Upper lobe of right lung (tissue), 1 donor: ENCODE results near the gene AFP. TPM values are rescaled to one million over a fixed set of nuclear protein-coding genes. Genes with fewer than 3 reads are reported as not detected.

Experiments used
- ATAC-seq: fragments of 200-7000 bp; cut with Tn5 transposase; one replicate; pipeline ENCODE4 v1.9.1; 2020; ENCODE audit warnings: mild to moderate bottlenecking, moderate library complexity
- DNase-seq: peaks from one replicate; pipeline ENCODE4 v3.0.0-alpha.2; 2020
- H3K27ac ChIP-seq: fragments of 200-600 bp; one replicate; pipeline ENCODE4 v1.8.0; 2022
- H3K27me3 ChIP-seq: fragments of 200-600 bp; one replicate; pipeline ENCODE4 v1.8.0; 2022; ENCODE audit warnings: mild to moderate bottlenecking
- H3K36me3 ChIP-seq: fragments of 200-600 bp; one replicate; pipeline ENCODE4 v1.8.0; 2022
- H3K4me1 ChIP-seq: fragments of 200-600 bp; one replicate; pipeline ENCODE4 v1.8.0; 2022
- H3K4me3 ChIP-seq: fragments of 200-600 bp; one replicate; pipeline ENCODE4 v1.8.0; 2022; ENCODE audit warnings: mild to moderate bottlenecking
- H3K9me3 ChIP-seq: fragments of 200-600 bp; one replicate; pipeline ENCODE4 v1.8.0; 2022
- intact Hi-C: fragments of 100-400 bp; cut with DNase I; formaldehyde crosslinking; loops from one replicate; pipeline ENCODE4 v1.11.0; 2022
- total RNA-seq: library from RNA; stranded (reverse); fragmentation: NEBNext Ultra II Directional; extraction: Animal tissue kit (Norgen Biotek cat#: 25700); gene quantifications from one replicate; pipeline ENCODE4 v1.2.1, GENCODE V29; 2021
- TF ChIP-seq, protein P1 (sequence below): fragments of 200-600 bp; IDR thresholded peaks from one replicate; pipeline ENCODE4 v1.8.0; 2022; ENCODE audit warnings: antibody characterized with exemption
- donor health status: DM: no; HTN: yes; CAD: no; lungs with severe emphysema.

Gene AFP
- total RNA-seq, 1 donor from 2014 or later, result not detected

DNA sequence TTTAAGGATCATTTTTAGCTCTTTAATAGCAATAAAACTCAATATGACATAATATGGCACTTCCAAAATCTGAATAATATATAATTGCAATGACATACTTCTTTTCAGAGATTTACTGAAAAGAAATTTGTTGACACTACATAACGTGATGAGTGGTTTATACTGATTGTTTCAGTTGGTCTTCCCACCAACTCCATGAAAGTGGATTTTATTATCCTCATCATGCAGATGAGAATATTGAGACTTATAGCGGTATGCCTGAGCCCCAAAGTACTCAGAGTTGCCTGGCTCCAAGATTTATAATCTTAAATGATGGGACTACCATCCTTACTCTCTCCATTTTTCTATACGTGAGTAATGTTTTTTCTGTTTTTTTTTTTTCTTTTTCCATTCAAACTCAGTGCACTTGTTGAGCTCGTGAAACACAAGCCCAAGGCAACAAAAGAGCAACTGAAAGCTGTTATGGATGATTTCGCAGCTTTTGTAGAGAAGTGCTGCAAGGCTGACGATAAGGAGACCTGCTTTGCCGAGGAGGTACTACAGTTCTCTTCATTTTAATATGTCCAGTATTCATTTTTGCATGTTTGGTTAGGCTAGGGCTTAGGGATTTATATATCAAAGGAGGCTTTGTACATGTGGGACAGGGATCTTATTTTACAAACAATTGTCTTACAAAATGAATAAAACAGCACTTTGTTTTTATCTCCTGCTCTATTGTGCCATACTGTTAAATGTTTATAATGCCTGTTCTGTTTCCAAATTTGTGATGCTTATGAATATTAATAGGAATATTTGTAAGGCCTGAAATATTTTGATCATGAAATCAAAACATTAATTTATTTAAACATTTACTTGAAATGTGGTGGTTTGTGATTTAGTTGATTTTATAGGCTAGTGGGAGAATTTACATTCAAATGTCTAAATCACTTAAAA is 16.6 kb upstream of the AFP start:
- ATAC-seq, result no peak

DNA sequence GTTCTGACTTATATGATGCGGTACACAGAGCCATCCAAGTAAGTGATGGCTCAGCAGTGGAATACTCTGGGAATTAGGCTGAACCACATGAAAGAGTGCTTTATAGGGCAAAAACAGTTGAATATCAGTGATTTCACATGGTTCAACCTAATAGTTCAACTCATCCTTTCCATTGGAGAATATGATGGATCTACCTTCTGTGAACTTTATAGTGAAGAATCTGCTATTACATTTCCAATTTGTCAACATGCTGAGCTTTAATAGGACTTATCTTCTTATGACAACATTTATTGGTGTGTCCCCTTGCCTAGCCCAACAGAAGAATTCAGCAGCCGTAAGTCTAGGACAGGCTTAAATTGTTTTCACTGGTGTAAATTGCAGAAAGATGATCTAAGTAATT is 15.4 kb upstream of the AFP start:
- H3K4me1 ChIP-seq, result no peaks in the 10 kb centered on the region
- no peak overlapping the region for H3K27ac ChIP-seq
- DNase-seq (no peak), ATAC-seq (no peak)
- H3K27me3 ChIP-seq, result no peaks in the 10 kb centered on the region
- no peaks in the 10 kb centered on the region for H3K9me3 ChIP-seq
- TF ChIP-seq, protein P1, sequence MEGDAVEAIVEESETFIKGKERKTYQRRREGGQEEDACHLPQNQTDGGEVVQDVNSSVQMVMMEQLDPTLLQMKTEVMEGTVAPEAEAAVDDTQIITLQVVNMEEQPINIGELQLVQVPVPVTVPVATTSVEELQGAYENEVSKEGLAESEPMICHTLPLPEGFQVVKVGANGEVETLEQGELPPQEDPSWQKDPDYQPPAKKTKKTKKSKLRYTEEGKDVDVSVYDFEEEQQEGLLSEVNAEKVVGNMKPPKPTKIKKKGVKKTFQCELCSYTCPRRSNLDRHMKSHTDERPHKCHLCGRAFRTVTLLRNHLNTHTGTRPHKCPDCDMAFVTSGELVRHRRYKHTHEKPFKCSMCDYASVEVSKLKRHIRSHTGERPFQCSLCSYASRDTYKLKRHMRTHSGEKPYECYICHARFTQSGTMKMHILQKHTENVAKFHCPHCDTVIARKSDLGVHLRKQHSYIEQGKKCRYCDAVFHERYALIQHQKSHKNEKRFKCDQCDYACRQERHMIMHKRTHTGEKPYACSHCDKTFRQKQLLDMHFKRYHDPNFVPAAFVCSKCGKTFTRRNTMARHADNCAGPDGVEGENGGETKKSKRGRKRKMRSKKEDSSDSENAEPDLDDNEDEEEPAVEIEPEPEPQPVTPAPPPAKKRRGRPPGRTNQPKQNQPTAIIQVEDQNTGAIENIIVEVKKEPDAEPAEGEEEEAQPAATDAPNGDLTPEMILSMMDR, result no peak
- H3K36me3 ChIP-seq, result no peaks in the 10 kb centered on the region
- intact Hi-C loops, result no loop called here
- H3K4me3 ChIP-seq, result no peak overlapping the region

More for the DNA sequence above, 16.6 kb upstream of the AFP start:
- intact Hi-C loops, result no loop called here
- no peaks in the 10 kb centered on the region for H3K4me1 ChIP-seq
- TF ChIP-seq, protein P1, result no peak
- H3K36me3 ChIP-seq, result no peaks in the 10 kb centered on the region
- H3K27me3 ChIP-seq, result no peaks in the 10 kb centered on the region
- no peak for DNase-seq
- H3K27ac ChIP-seq, result no peak overlapping the region
- no peaks in the 10 kb centered on the region for H3K9me3 ChIP-seq
- H3K4me3 ChIP-seq, result no peak overlapping the region

DNA sequence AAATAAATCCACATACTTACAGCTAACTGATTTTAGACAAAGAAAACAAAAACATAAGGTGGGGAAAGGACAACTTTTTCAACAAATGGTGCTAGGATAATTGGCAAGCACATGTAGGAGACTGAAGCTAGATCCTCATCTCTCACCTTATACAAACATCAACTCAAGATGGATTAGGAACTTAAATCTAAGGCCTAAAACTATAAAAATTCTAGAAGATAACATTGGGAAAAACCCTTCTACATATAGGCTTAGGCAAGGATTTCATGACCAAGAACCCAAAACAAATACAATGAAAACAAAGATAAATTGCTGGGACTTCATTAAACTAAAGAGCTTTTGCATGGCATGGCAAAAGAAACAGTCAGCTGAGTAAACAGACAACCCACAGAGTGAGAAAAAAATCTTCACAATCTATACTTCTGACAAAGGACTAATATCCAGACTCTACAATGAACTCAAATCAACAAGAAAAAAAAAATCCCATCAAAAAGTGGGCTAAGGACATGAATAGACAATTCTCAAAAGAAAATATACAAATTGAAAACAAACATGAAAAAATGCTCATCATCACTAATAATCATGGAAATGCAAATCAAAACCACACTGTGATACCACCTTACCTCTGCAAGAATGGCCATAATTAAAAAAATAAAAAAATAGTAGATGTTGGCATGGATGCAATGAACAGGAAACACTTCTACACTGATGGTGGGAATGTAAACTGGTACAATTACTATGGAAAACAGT is 14.1 kb upstream of the AFP start:
- no peak overlapping the region for H3K4me3 ChIP-seq
- no peaks in the 10 kb centered on the region for H3K36me3 ChIP-seq
- no peak for ATAC-seq
- no peaks in the 10 kb centered on the region for H3K9me3 ChIP-seq
- no peaks in the 10 kb centered on the region for H3K4me1 ChIP-seq
- TF ChIP-seq, protein P1, result no peak
- H3K27ac ChIP-seq, result no peak overlapping the region
- intact Hi-C loops, result no loop called here
- DNase-seq, result no peak
- no peaks in the 10 kb centered on the region for H3K27me3 ChIP-seq

DNA sequence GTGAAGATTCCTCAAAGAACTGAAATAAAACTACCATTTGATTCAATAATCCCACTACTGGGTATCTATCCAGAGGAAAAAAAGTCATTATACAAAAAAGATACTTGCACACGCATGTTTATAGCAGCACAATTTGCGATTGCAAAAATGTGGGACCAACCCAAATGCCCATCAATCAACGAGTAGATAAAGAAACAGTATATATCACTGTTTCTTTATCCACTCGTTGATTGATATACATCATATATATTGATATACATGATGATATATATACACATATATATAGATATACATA is 13.6 kb upstream of the AFP start:
- Histone ChIP-seq H3K27me3 (no peaks in the 10 kb centered on the region), H3K27ac (no peak overlapping the region), H3K4me1 (no peaks in the 10 kb centered on the region), H3K4me3 (no peak overlapping the region), H3K36me3 (no peaks in the 10 kb centered on the region), H3K9me3 (no peaks in the 10 kb centered on the region)
- DNase-seq, result no peak
- TF ChIP-seq, protein P1, result no peak
- intact Hi-C loops, result no loop called here
- ATAC-seq, result no peak

DNA sequence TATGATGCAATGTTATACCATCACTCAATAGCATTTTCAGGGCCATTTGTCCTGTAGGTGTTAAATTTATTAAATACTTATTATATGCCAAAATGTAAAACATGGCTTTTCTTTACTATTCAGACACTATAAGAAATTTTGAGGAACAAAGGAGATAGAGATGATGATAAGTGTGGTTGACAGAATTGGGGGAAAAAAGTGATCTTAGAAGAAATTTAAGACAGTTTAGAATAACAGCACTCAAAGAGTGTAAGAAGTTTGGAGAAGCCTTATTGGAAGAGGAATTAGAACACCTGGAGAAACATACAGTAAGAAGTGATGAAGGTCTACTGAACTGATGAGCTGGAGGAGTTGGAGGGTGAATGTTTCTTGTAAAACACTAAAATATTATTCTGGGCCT is 12.8 kb upstream of the AFP start:
- Histone ChIP-seq H3K36me3 (no peaks in the 10 kb centered on the region), H3K4me3 (no peak overlapping the region), H3K4me1 (no peaks in the 10 kb centered on the region), H3K27me3 (no peaks in the 10 kb centered on the region), H3K9me3 (no peaks in the 10 kb centered on the region), H3K27ac (no peak overlapping the region)
- ATAC-seq (no peak), DNase-seq (no peak)
- intact Hi-C loops, result no loop called here
- TF ChIP-seq, protein P1, result no peak
